A673 (cell line): ENCODE results near the gene CCDC57. TPM values are rescaled to one million over a fixed set of nuclear protein-coding genes. Genes with fewer than 3 reads are reported as not detected.

Experiments
- BruUV-seq: library from RNA; stranded (reverse); fragments of 400-500 nt; replicated peaks from 2 replicates; lab custom pipeline; 2021; lab: Mats Ljungman, UMichigan
- CTCF ChIA-PET: fragments of 300-600 bp; sonication (Branson Sonifier 250); formaldehyde crosslinking; loops from one replicate; lab custom pipeline; 2022; ENCODE audit warnings: antibody characterized with exemption; lab: Charles Lee
- POLR2A ChIA-PET: fragments of 300-600 bp; sonication (Branson Sonifier 250); formaldehyde crosslinking; loops from one replicate; lab custom pipeline; 2022; ENCODE audit warnings: antibody characterized with exemption; ENCODE audit not compliant: low non-redundant PET; lab: Charles Lee
- DNase-seq: peaks from one replicate; pipeline ENCODE4 v3.0.0-alpha.2; 2015; ENCODE audit warnings: low spot score
- H3K27ac ChIP-seq: fragments of 200-600 bp; sonication (generic); 2 replicates; pipeline ENCODE4 v1.5.1; 2016; ENCODE audit warnings: mixed run types, low read depth, mild to moderate bottlenecking, mixed read lengths, antibody characterized with exemption, low read length; ENCODE audit not compliant: poor library complexity, severe bottlenecking
- H3K27me3 ChIP-seq: fragments of 200-600 bp; sonication (generic); replicated peaks from 2 replicates; pipeline ENCODE4 v1.6.1; 2017; ENCODE audit warnings: mixed run types, low read depth, mild to moderate bottlenecking, mixed read lengths, antibody characterized with exemption, low read length; ENCODE audit not compliant: insufficient read depth, poor library complexity
- H3K36me3 ChIP-seq: fragments of 200-600 bp; sonication (generic); 2 replicates; pipeline ENCODE4 v1.6.1; 2016; ENCODE audit warnings: mixed run types, mild to moderate bottlenecking, mixed read lengths, antibody characterized with exemption, low read length; ENCODE audit not compliant: insufficient read depth, poor library complexity, severe bottlenecking
- H3K4me1 ChIP-seq: fragments of 200-600 bp; sonication (generic); 2 replicates; pipeline ENCODE4 v1.6.1; 2017; ENCODE audit warnings: mixed run types, mild to moderate bottlenecking, mixed read lengths, antibody characterized with exemption, low read length; ENCODE audit not compliant: insufficient read depth, poor library complexity, severe bottlenecking
- H3K4me3 ChIP-seq: fragments of 200-600 bp; sonication (generic); 2 replicates; pipeline ENCODE4 v1.5.1; 2016; ENCODE audit warnings: low read depth, mixed run types, mild to moderate bottlenecking, mixed read lengths, low read length; ENCODE audit not compliant: poor library complexity, severe bottlenecking
- H3K9me3 ChIP-seq: fragments of 200-600 bp; sonication (generic); 2 replicates; pipeline ENCODE4 v1.6.1; 2016; ENCODE audit warnings: mixed run types, low read depth, mild to moderate bottlenecking, mixed read lengths, antibody characterized with exemption, low read length; ENCODE audit not compliant: poor library complexity, severe bottlenecking
- EZH2 ChIP-seq: fragments of 200-600 bp; sonication (generic); IDR thresholded peaks from 2 replicates; pipeline ENCODE4 v1.6.1; 2017; ENCODE audit warnings: borderline replicate concordance, low read depth, mild to moderate bottlenecking, mixed read lengths, antibody characterized with exemption, low read length; ENCODE audit not compliant: poor library complexity, severe bottlenecking
- intact Hi-C: fragments of 100-400 bp; cut with micrococcal nuclease; formaldehyde crosslinking; loops from one replicate; pipeline ENCODE4 v1.10.0; 2022; ENCODE audit not compliant: unreplicated experiment
- total RNA-seq: library from RNA; stranded (reverse); gene quantifications from 2 replicates; pipeline ENCODE4 v1.2.3, GENCODE V29; 2021
- TF ChIP-seq, protein P1 (sequence below): fragments of 300-800, 200-600 bp; sonication (generic); conservative IDR thresholded peaks from 2 replicates; pipeline ENCODE4 v1.5.1; 2017; ENCODE audit warnings: low read depth, mild to moderate bottlenecking, antibody characterized with exemption, low read length, moderate library complexity, mixed read lengths

The CCDC57 gene
- total RNA-seq, 1 experiment from 2014 or later: 43.6 TPM

DNA sequence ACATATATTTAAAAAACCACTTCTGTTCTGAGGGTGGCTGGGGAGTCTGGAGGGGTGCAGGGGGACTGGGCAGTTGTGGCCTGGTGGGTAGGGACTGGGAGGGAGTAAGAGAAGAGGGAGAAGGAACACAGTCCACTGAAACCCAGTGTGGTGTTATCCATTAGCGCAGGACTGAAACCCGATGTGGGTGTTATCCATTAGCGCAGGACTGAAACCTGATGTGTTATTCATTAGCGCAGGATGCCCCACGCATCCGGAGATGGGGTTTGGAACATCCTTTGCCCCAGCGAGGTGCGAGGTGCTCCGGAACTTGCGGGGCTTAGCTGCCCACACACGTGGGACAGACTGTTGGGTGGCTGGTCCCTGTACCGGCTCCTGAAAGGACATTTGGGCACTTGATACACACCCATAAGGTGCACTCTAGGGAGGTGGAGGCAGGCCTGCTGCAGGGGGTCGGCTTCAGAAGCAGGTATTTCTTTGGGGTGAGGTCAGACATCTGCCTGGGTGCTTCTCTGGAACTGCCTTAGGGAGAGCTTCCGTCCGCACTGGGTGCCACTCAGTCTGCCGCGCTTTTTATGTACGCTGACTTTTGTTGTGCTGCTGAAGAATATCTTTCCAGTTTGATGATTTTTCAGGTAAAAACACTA lies 94.4 kb downstream of the CCDC57 start:
- ChIA-PET POLR2A (no interaction called here), CTCF (no interaction called here)
- TF ChIP-seq EZH2: no peak
- TF ChIP-seq, protein P1, sequence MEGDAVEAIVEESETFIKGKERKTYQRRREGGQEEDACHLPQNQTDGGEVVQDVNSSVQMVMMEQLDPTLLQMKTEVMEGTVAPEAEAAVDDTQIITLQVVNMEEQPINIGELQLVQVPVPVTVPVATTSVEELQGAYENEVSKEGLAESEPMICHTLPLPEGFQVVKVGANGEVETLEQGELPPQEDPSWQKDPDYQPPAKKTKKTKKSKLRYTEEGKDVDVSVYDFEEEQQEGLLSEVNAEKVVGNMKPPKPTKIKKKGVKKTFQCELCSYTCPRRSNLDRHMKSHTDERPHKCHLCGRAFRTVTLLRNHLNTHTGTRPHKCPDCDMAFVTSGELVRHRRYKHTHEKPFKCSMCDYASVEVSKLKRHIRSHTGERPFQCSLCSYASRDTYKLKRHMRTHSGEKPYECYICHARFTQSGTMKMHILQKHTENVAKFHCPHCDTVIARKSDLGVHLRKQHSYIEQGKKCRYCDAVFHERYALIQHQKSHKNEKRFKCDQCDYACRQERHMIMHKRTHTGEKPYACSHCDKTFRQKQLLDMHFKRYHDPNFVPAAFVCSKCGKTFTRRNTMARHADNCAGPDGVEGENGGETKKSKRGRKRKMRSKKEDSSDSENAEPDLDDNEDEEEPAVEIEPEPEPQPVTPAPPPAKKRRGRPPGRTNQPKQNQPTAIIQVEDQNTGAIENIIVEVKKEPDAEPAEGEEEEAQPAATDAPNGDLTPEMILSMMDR: no peak
- Histone ChIP-seq H3K9me3 (no peaks in the 10 kb centered on the region), H3K27ac (no peak overlapping the region), H3K27me3 (no peaks in the 10 kb centered on the region), H3K36me3 (no peaks in the 10 kb centered on the region), H3K4me1 (no peaks in the 10 kb centered on the region), H3K4me3 (no peak overlapping the region)
- no peak for DNase-seq
- BruUV-seq: no TSS peak
- intact Hi-C loops: no loop called here

GRCh38 chr17:82117139-82118090 lies 95.2 kb downstream of the CCDC57 start:
- POLR2A ChIA-PET: interaction anchor here (0.6 kb wide), 1 partner anchor 91 kb away, joined by 5 read pairs; no protein-coding TSS in a partner anchor
- no TSS peak for BruUV-seq
- no peaks in the 10 kb centered on the region for H3K9me3 ChIP-seq
- intact Hi-C loops: no loop called here
- no peak overlapping the region for H3K4me3 ChIP-seq
- H3K36me3 ChIP-seq: no peaks in the 10 kb centered on the region
- no peak for DNase-seq
- H3K27me3 ChIP-seq: no peaks in the 10 kb centered on the region
- CTCF ChIA-PET: no interaction called here
- no peaks in the 10 kb centered on the region for H3K4me1 ChIP-seq
- TF ChIP-seq EZH2: no peak
- TF ChIP-seq, protein P1: no peak
- H3K27ac ChIP-seq: no peak overlapping the region

- Histone ChIP-seq H3K27me3 (no peaks in the 10 kb centered on the region), H3K9me3 (no peaks in the 10 kb centered on the region), H3K27ac (no peak overlapping the region), H3K4me1 (no peaks in the 10 kb centered on the region), H3K36me3 (no peaks in the 10 kb centered on the region), H3K4me3 (no peak overlapping the region)
- POLR2A ChIA-PET: no interaction called here
- intact Hi-C loops: no loop called here
- BruUV-seq: no TSS peak
- no peak for TF ChIP-seq EZH2
- TF ChIP-seq, protein P1: no peak
- CTCF ChIA-PET: no interaction called here
- DNase-seq: no peak
Measured at GRCh38 chr17:82116246-82116645, 96.4 kb downstream of the CCDC57 start.
